ENCODE measurements around the gene TBL2. TPM values are rescaled to one million over a fixed set of nuclear protein-coding genes. Genes with fewer than 3 reads are reported as not detected.
"Not testable (repeated sequence)": the region's sequence is repeated elsewhere in the genome, so short reads cannot be mapped to it uniquely, and the experiment has no call there.

TBL2 gene
- polyA plus RNA-seq, 1 donor from 2014 or later = 38.6 TPM

- no peaks in the 10 kb centered on the region for H4K20me1 ChIP-seq (ENCODE audit: insufficient read depth)
- no peak overlapping the region for H3K4me2 ChIP-seq (ENCODE audit: low read length)
- no peak overlapping the region for H2AFZ ChIP-seq (ENCODE audit: low read depth, low read length)
- TF ChIP-seq RAD21 (conservative IDR thresholded peaks at IDR 0.05) = no peak
- no peak for TF ChIP-seq REST (IDR thresholded peaks at IDR 0.05; ENCODE audit: borderline replicate concordance)
- TF ChIP-seq EZH2 (IDR thresholded peaks at IDR 0.05; ENCODE audit: borderline replicate concordance, insufficient read depth, low read length, poor library complexity, severe bottlenecking) = no peak
- TF ChIP-seq EP300 (conservative IDR thresholded peaks at IDR 0.05; ENCODE audit: poor library complexity, severe bottlenecking) = no peak
- TF ChIP-seq POLR2AphosphoS5 (IDR thresholded peaks at IDR 0.05) = no peak
- no peak overlapping the region for H3K27ac ChIP-seq (ENCODE audit: low read length)
- H3K9me2 ChIP-seq (ENCODE audit: insufficient read depth, low read length) = no peaks in the 10 kb centered on the region
- H3K9me3 ChIP-seq (ENCODE audit: low read length) = no peaks in the 10 kb centered on the region
- no peaks in the 10 kb centered on the region for H3F3A ChIP-seq (ENCODE audit: insufficient read depth, low read length, poor library complexity, severe bottlenecking)
- no peak overlapping the region for H3K9ac ChIP-seq (ENCODE audit: low read length)
- H3K27me3 ChIP-seq (ENCODE audit: insufficient read depth, low read depth, low read length) = no peaks in the 10 kb centered on the region
- no peaks in the 10 kb centered on the region for H3K36me3 ChIP-seq (ENCODE audit: insufficient read depth, low read length)
- H3K79me2 ChIP-seq (replicated peaks; ENCODE audit: insufficient read depth, low read length) = no peaks in the 10 kb centered on the region
- H3K4me3 ChIP-seq (ENCODE audit: low read length) = no peak overlapping the region
Observed at GRCh38 chr7:73610105-73610504, 31.7 kb upstream of the TBL2 start.

- H3K79me2 ChIP-seq (replicated peaks; ENCODE audit: insufficient read depth, low read length); H2AFZ ChIP-seq (ENCODE audit: low read depth, low read length); H3F3A ChIP-seq (ENCODE audit: insufficient read depth, low read length, poor library complexity, severe bottlenecking); H3K36me3 ChIP-seq (ENCODE audit: insufficient read depth, low read length); H3K9me3 ChIP-seq (ENCODE audit: low read length); H3K4me2 ChIP-seq (ENCODE audit: low read length); H4K20me1 ChIP-seq (ENCODE audit: insufficient read depth); H3K4me3 ChIP-seq (ENCODE audit: low read length); H3K9ac ChIP-seq (ENCODE audit: low read length); H3K9me2 ChIP-seq (ENCODE audit: insufficient read depth, low read length); H3K27ac ChIP-seq (ENCODE audit: low read length); H3K27me3 ChIP-seq (ENCODE audit: insufficient read depth, low read depth, low read length): not testable (repeated sequence)
Observed at GRCh38 chr7:73607692-73607983, 29.3 kb upstream of the TBL2 start.

- Histone ChIP-seq H3K9ac (ENCODE audit: low read length) (peak overlapping the region; percentile 2), H2AFZ (ENCODE audit: low read depth, low read length) (no peak overlapping the region), H3K4me2 (ENCODE audit: low read length) (no peak overlapping the region), H3K4me3 (ENCODE audit: low read length) (peak overlapping the region; percentile 52), H3F3A (ENCODE audit: insufficient read depth, low read length, poor library complexity, severe bottlenecking) (no peaks in the 10 kb centered on the region), H4K20me1 (ENCODE audit: insufficient read depth) (no peaks in the 10 kb centered on the region), H3K9me2 (ENCODE audit: insufficient read depth, low read length) (no peaks in the 10 kb centered on the region), H3K27ac (ENCODE audit: low read length) (no peak overlapping the region), H3K27me3 (ENCODE audit: insufficient read depth, low read depth, low read length) (no peaks in the 10 kb centered on the region), H3K36me3 (ENCODE audit: insufficient read depth, low read length) (no peaks in the 10 kb centered on the region), H3K79me2 (replicated peaks; ENCODE audit: insufficient read depth, low read length) (no peaks in the 10 kb centered on the region), H3K9me3 (ENCODE audit: low read length) (no peaks in the 10 kb centered on the region)
- TF ChIP-seq SMC3 (conservative IDR thresholded peaks at IDR 0.05; ENCODE audit: poor library complexity) = peak; percentile 88
- TF ChIP-seq EZH2 (IDR thresholded peaks at IDR 0.05; ENCODE audit: borderline replicate concordance, insufficient read depth, low read length, poor library complexity, severe bottlenecking) = no peak
- TF ChIP-seq TAF1 (IDR thresholded peaks at IDR 0.05; ENCODE audit: low read depth) = no peak
- TF ChIP-seq RAD21 (conservative IDR thresholded peaks at IDR 0.05) = peak; percentile 87
- TF ChIP-seq MXI1 (conservative IDR thresholded peaks at IDR 0.05; ENCODE audit: poor library complexity, severe bottlenecking) = no peak
- no peak for TF ChIP-seq POLR2AphosphoS5 (IDR thresholded peaks at IDR 0.05)
- TF ChIP-seq EP300 (conservative IDR thresholded peaks at IDR 0.05; ENCODE audit: poor library complexity, severe bottlenecking) = no peak
- TF ChIP-seq CTCF (IDR thresholded peaks at IDR 0.05; ENCODE audit: poor library complexity, severe bottlenecking) = peak; percentile 91
- TF ChIP-seq REST (IDR thresholded peaks at IDR 0.05; ENCODE audit: borderline replicate concordance) = no peak
Observed at GRCh38 chr7:73606801-73607691, 28.7 kb upstream of the TBL2 start.

Measured in neural cell (in vitro differentiated cells).